Measurements from ENCODE around the gene ANKRD16. TPM values are rescaled to one million over a fixed set of nuclear protein-coding genes. Genes with fewer than 3 reads are reported as not detected.
"Not testable (repeated sequence)": the region's sequence is repeated elsewhere in the genome, so short reads cannot be mapped to it uniquely, and the experiment has no call there.

Gene ANKRD16
- polyA plus RNA-seq, 4 donors, result 9.2 to 10.7 (median 9.8) TPM

- no peak for DNase-seq (ENCODE audit: low read depth in 4 of 4, low spot score in 3 of 4)
These were observed 6.7 kb downstream of the ANKRD16 start for GRCh38 chr10:5882961-5883360.

DNA sequence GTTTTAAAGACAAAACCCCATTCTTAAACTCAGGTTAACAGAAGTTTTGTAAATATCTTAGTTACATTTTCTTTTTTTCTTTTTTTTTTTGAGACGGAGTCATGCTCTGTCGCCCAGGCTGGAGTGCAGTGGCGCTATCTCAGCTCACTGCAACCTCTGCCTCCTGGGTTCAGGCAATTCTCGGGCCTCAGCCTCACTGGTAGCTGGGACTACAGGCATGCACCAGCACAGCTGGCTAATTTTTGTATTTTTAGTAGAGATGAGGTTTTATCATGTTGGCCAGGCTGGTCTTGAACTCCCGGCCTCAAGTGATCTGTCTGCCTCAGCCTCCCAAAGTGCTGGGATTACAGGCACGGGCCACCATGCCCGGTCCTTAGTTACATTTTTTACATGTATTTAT, 12.7 kb downstream of the ANKRD16 start:
- DNase-seq (ENCODE audit: low read depth in 4 of 4, low spot score in 3 of 4), result not testable (repeated sequence)

GRCh38 chr10:5876181-5876768, 13.4 kb downstream of the ANKRD16 start:
- no peak for DNase-seq (ENCODE audit: low read depth in 4 of 4, low spot score in 3 of 4)

DNA sequence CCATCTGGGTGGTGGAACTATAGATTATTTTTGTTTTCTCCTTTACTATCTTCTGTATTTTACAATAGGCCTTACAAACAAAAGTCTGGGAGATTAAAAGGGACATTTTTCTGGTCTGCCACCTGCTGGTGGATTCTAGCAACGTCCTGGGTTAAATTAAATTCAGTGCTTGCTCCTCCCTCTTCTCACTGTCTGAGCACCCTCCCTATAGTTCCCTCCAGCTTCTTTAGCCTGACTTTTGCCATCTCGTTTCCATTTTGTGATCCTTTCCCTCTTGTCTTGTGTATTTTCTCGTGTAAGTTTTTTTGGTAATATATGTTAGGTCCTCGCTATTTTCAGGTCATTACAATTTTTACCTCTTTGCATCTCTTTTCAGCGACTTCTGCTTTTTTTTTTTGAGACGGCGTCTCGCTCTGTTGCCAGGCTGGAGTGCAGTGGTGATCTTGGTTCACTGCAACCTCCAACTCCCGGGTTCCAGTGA, 16.1 kb downstream of the ANKRD16 start:
- peak; percentile 68 to 74 (median 72) for DNase-seq (ENCODE audit: low read depth in 4 of 4, low spot score in 3 of 4)

GRCh38 chr10:5871596-5871995, 18.1 kb downstream of the ANKRD16 start:
- DNase-seq (ENCODE audit: low read depth in 4 of 4, low spot score in 3 of 4), result no peak

- no peak for DNase-seq (ENCODE audit: low read depth in 4 of 4, low spot score in 3 of 4)
These were observed 20.5 kb downstream of the ANKRD16 start for GRCh38 chr10:5869156-5869555.

- DNase-seq (ENCODE audit: low read depth in 4 of 4, low spot score in 3 of 4), result not testable (repeated sequence)
These were observed 21.3 kb downstream of the ANKRD16 start for GRCh38 chr10:5868383-5868782.

DNA sequence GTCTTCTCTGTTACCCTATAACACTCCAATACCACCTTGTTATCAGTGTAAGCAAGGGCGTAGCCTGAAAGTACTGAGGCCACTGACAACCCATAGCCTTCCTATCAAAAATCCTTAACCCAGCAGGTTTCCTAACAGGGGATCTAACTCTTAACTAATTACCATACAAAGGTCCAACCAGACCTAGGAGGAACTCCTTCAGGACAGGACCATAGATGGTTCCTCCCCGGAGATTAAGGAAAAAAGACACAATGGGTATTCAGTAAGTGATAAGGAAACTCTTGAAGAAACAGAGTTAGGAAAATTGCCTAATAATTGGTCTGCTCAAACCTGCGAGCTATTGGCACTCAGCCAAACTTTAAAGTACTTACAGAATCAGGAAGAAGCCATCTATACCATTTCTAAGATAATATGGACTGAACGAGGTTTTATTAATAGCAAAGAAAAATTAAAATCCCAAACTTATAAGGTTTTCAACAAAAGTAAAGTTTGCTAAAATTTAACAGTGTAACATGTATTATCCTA, 22.5 kb downstream of the ANKRD16 start:
- not testable (repeated sequence) for DNase-seq (ENCODE audit: low read depth in 4 of 4, low spot score in 3 of 4)

- DNase-seq (ENCODE audit: low read depth in 4 of 4, low spot score in 3 of 4), result not testable (repeated sequence)
These were observed 23.1 kb downstream of the ANKRD16 start for GRCh38 chr10:5866451-5867081.

- not testable (repeated sequence) for DNase-seq (ENCODE audit: low read depth in 4 of 4, low spot score in 3 of 4)
These were observed 26.6 kb downstream of the ANKRD16 start for GRCh38 chr10:5862981-5863685.

DNA sequence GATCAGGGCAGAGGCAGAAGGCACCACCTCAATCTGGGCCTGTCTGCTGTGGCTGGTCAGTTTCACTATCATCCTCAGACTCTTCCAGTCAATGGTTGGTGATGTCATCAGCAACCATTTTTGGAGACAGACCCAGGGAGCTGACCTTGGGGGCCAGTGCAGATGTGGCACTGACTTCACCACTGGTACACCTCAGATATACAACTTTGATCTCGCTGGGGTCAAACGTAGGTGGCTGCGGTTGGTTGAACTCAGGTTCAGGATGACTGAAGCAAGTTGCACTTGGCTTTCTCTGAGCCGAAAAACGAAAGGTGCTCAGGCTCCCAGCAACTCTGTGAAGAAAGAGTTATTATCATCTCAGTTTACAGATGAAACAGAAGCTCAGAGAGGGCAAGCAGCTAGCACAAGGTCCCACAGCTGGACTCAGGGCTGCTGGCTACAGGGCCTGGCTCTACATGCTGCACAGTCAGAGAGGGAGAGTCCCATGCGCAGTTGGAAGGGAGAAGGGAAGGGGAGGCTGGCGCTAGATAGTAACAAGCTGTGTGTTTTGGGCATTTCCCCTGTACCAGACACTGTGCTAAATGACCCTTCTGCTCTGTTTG, 27.2 kb downstream of the ANKRD16 start:
- DNase-seq (ENCODE audit: low read depth in 4 of 4, low spot score in 3 of 4), result no peak

- no peak for DNase-seq (ENCODE audit: low read depth in 4 of 4, low spot score in 3 of 4)
These were observed 29.6 kb downstream of the ANKRD16 start for GRCh38 chr10:5860066-5860465.

- DNase-seq (ENCODE audit: low read depth in 4 of 4, low spot score in 3 of 4), result no peak
These were observed 30.9 kb downstream of the ANKRD16 start for GRCh38 chr10:5858811-5859210.

- DNase-seq (ENCODE audit: low read depth in 4 of 4, low spot score in 3 of 4), result no peak
These were observed 33.0 kb downstream of the ANKRD16 start for GRCh38 chr10:5856701-5857004.

DNA sequence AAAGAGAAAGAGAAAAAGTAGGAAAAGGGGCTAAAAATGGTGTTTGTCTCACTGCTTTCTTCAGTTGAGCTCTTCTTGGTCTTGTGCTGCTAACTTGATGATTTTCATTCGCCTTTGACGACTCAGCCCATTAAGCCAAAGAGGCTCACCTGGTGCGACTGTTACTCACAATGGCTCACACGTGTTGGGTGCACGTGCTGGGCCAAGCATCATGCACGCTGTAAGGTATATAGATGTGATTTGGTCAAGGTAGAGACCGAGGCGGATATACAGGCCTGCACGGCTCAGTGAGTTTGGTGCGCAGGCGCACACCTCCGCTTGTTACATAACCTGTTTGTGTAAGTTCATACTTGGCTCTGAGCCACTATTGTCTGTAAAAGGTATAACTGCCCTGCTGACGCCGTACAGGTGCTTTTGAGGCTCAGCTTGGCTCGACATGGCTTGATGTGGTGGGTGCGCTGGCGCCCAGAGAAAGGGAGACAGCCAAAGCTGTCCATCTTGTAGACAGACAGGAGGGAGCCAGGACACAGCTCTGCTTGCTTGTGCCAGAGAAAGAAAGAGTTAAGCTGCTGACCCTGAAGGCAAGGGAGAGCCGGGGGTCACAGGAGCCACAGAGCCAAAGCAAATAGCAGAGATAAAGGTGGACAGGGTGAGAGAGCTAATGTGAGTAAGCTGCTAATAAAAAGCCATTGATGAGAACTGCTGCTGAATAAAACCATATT, 33.6 kb downstream of the ANKRD16 start:
- DNase-seq (ENCODE audit: low read depth in 4 of 4, low spot score in 3 of 4), result no peak

DNA sequence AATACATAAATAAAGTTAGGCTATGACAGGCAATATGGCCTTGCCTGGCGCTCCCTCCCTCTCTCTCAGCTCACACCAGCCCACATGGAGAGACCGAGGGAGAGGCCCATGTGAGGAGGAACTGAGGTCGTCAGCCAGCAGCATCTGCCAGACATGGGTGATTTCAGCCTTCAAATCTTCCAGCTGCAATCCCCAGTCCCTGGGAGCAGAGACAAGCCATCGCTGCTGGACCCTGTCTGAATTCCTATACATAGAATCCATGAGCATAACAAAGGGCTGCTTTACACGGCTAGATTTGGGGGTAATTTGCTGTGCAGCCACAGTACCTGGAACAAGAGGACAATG, 35.6 kb downstream of the ANKRD16 start:
- DNase-seq (ENCODE audit: low read depth in 4 of 4, low spot score in 3 of 4), result no peak

- not testable (repeated sequence) for DNase-seq (ENCODE audit: low read depth in 4 of 4, low spot score in 3 of 4)
These were observed 43.0 kb downstream of the ANKRD16 start for GRCh38 chr10:5846667-5847066.

DNA sequence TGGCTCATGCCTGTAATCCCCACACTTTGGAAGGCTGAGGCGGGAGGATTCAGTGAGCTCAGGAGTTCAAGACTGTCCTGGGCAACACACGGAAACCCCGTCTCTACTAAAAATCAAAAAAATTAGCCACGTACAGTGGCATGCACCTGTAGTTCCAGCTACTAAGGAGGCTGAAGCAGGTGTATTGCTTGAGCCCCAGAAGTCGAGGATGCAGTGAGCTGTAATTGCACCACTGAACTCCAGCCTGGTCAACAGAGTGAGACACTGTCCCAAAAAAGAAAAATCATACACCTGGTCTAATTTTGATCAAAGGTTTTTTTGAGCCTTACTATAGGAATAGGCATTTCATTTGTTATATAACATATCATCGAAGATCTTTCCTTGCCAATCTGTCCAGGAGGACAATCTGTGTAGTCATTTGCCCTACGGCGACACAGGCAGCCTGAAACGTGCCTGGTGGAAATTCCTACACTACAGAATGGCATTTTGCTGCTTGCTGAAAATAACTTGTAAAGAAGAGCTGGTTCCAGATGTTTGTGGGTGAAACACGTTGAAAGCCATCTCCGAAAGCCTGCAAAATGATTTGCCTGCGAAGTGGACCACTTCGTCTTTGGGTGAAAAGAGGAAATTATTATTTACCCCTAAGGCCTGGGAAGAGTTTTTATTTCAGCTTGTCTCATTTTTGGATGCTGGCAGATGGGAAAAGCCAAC, 45.2 kb downstream of the ANKRD16 start:
- no peak for DNase-seq (ENCODE audit: low read depth in 4 of 4, low spot score in 3 of 4)

- DNase-seq (ENCODE audit: low read depth in 4 of 4, low spot score in 3 of 4), result no peak
These were observed 45.9 kb downstream of the ANKRD16 start for GRCh38 chr10:5843686-5844344.

GRCh38 chr10:5841965-5842364, 47.7 kb downstream of the ANKRD16 start:
- DNase-seq (ENCODE audit: low read depth in 4 of 4, low spot score in 3 of 4), result no peak
